K562 (cell line): ENCODE results near the gene ADGRD1. TPM values are rescaled to one million over a fixed set of nuclear protein-coding genes. Genes with fewer than 3 reads are reported as not detected.

Experiments used
- ATAC-seq: fragments of 200-7000 bp; cut with Tn5 transposase; 3 replicates; pipeline ENCODE4 v1.9.1; 2020; ENCODE audit warnings: moderate library complexity
- BruUV-seq: library from RNA; stranded (reverse); fragments of 400-500 nt; replicated peaks from 2 replicates; lab custom pipeline; 2021; lab: Mats Ljungman, UMichigan
- CTCF ChIA-PET: fragments of 300-600 bp; formaldehyde crosslinking; extraction: SDS; loops from one replicate; lab custom pipeline; 2021; ENCODE audit warnings: low intra/inter-chr PET ratio; lab: Yijun Ruan, JAX
- POLR2A ChIA-PET: fragments of 300-600, 350-650 bp; sonication (Branson Sonifier 250); formaldehyde crosslinking; extraction: SDS; loops from one replicate; lab custom pipeline; 2021; ENCODE audit warnings: antibody characterized with exemption, inconsistent platforms; lab: Yijun Ruan, JAX
- DNase-seq, 4 experiments: peaks; one replicate each; pipeline versions ENCODE4 v3.0.0 to v3.0.0-alpha.2; 2011 to 2018; ENCODE audit warnings: low spot score in 3 of 4, mixed read lengths in 3 of 4; ENCODE audit errors: extremely low read depth in 1 of 4
- FAIRE-seq: peaks from 2 replicates; lab custom pipeline; 2011; peaks lifted over from hg19 to GRCh38; lab: Jason Lieb, UNC
- H2AFZ ChIP-seq: 2 replicates; pipeline ENCODE4 v1.6.0; 2011; ENCODE audit warnings: low read depth, low read length, control low read depth, inconsistent platforms
- H3K27ac ChIP-seq: fragments of 200-600 bp; 3 replicates; pipeline ENCODE4 v1.8.0; 2011; ENCODE audit warnings: low read depth, mild to moderate bottlenecking, control low read depth, inconsistent platforms, low read length, moderate library complexity, mixed read lengths; ENCODE audit errors: extremely low read depth
- H3K27me3 ChIP-seq, 2 experiments: fragments of 300-600 bp in 1 of 2; 2 replicates in 1 of 2; 3 replicates in 1 of 2; pipeline versions ENCODE4 v1.6.0 to v1.8.0; 2011; ENCODE audit warnings: inconsistent platforms in 2 of 2, low read length in 2 of 2, mild to moderate bottlenecking in 1 of 2, mixed read lengths in 1 of 2, moderate library complexity in 1 of 2; ENCODE audit not compliant: control insufficient read depth in 2 of 2, insufficient read depth in 2 of 2
- H3K36me3 ChIP-seq: fragments of 300-600 bp; 3 replicates; pipeline ENCODE4 v1.8.0; 2011; ENCODE audit warnings: mild to moderate bottlenecking, low read length, inconsistent platforms; ENCODE audit not compliant: control insufficient read depth, insufficient read depth
- H3K4me1 ChIP-seq, 2 experiments: fragments of 200-600 bp in 1 of 2; replicated peaks in 1 of 2; 2 replicates in 1 of 2; 3 replicates in 1 of 2; pipeline versions ENCODE4 v1.5.1 to v1.8.0; 2011; ENCODE audit warnings: inconsistent platforms in 2 of 2, low read length in 2 of 2, mild to moderate bottlenecking in 1 of 2, mixed read lengths in 1 of 2, moderate library complexity in 1 of 2; ENCODE audit not compliant: control insufficient read depth in 2 of 2, insufficient read depth in 2 of 2
- H3K4me2 ChIP-seq: 2 replicates; pipeline ENCODE4 v1.6.1; 2011; ENCODE audit warnings: low read length, control low read depth, inconsistent platforms, mixed read lengths; ENCODE audit not compliant: insufficient read depth
- H3K4me3 ChIP-seq: fragments of 200-600 bp; sonication (generic), shearing (Covaris generic); 2 replicates; pipeline ENCODE4 v1.5.1; 2016; ENCODE audit warnings: control low read depth, inconsistent platforms
- H3K79me2 ChIP-seq: fragments of 200-600 bp; 3 replicates; pipeline ENCODE4 v1.8.0; 2011; ENCODE audit warnings: low read length, inconsistent platforms; ENCODE audit not compliant: control insufficient read depth, insufficient read depth
- H3K9ac ChIP-seq, 2 experiments: 2 replicates each; pipeline versions ENCODE4 v1.6.0 to v1.6.1; 2011; ENCODE audit warnings: low read depth in 2 of 2, low read length in 2 of 2, control low read depth in 1 of 2, inconsistent platforms in 1 of 2, mild to moderate bottlenecking in 1 of 2, mixed read lengths in 1 of 2; ENCODE audit not compliant: insufficient read depth in 1 of 2
- H3K9me1 ChIP-seq: one replicate; pipeline ENCODE4 v1.6.0; 2011; ENCODE audit warnings: inconsistent platforms, mild to moderate bottlenecking, low read length, moderate library complexity; ENCODE audit not compliant: control insufficient read depth, insufficient read depth
- H3K9me3 ChIP-seq: replicated peaks from 2 replicates; pipeline ENCODE4 v1.5.1; 2011; ENCODE audit warnings: low read depth, low read length, inconsistent platforms; ENCODE audit not compliant: control insufficient read depth, insufficient read depth
- H4K20me1 ChIP-seq: replicated peaks from 2 replicates; pipeline ENCODE4 v1.6.1; 2011; ENCODE audit warnings: low read length, inconsistent platforms, mixed read lengths; ENCODE audit not compliant: control insufficient read depth, insufficient read depth
- ARID1B ChIP-seq: fragments of 450-650 bp; IDR thresholded peaks from 2 replicates; pipeline ENCODE4 v1.6.1; 2016; ENCODE audit warnings: antibody characterized with exemption, mild to moderate bottlenecking, inconsistent platforms
- CREM ChIP-seq: IDR thresholded peaks from 2 replicates; pipeline ENCODE4 v1.6.1; 2014; ENCODE audit warnings: antibody characterized with exemption, low read depth
- CSDE1 ChIP-seq, 2 experiments: fragments of 450-650 bp; IDR thresholded peaks; 2 replicates each; pipeline ENCODE4 v1.6.1; 2016; ENCODE audit warnings: mild to moderate bottlenecking in 1 of 2
- HDAC6 ChIP-seq: IDR thresholded peaks from 2 replicates; pipeline ENCODE4 v1.6.1; 2012; ENCODE audit warnings: low read depth, mild to moderate bottlenecking, control low read depth, inconsistent platforms, low read length, moderate library complexity
- HIVEP1 ChIP-seq: fragments of 250-450 bp; sonication (Bioruptor Pico); IDR thresholded peaks from 2 replicates; pipeline ENCODE4 v1.4.0; 2020; ENCODE audit warnings: mild to moderate bottlenecking
- POLR2AphosphoS2 ChIP-seq: IDR thresholded peaks from 2 replicates; pipeline ENCODE4 v1.6.1; 2012; ENCODE audit warnings: low read length, improper control_type of control experiment
- WGBS: fragments of 100-300 bp; shearing (Covaris generic); methylation state at CpG from one replicate; pipeline ENCODE4 v1.1.6; 2016; ENCODE audit warnings: low coverage, mixed read lengths; ENCODE audit not compliant: insufficient coverage; ENCODE audit errors: missing lambda C conversion rate; 5-methylcytosine and 5-hydroxymethylcytosine counted together
- in situ Hi-C: fragments of 300-500 bp; cut with MboI; formaldehyde crosslinking; loops from 4 replicates; pipeline ENCODE4 v1.15.0; 2018; ENCODE audit warnings: inconsistent platforms, mixed read lengths
- intact Hi-C: fragments of 100-400 bp; cut with micrococcal nuclease; formaldehyde crosslinking; loops from 2 replicates; pipeline ENCODE4 v1.14.2; 2022
- polyA plus RNA-seq, 8 experiments: library from polyadenylated mRNA; depleted of rRNA in 4 of 8; stranded (reverse) in 5 of 8; unstranded in 3 of 8; fragments of >200 nt; fragmentation: Nextera tagmentation in 2 of 8; fragmentation: Illumina TruSeq in 1 of 8; extraction: Ambion mirVana in 2 of 8; extraction: Trizol in 1 of 8; gene quantifications; 2 replicates each; pipeline versions ENCODE4 v1.2.1 to v1.2.3, GENCODE V29; 2011 to 2014; ENCODE audit warnings: inconsistent platforms in 1 of 8, missing spikeins in 1 of 8
- total RNA-seq, 7 experiments: library from RNA; depleted of rRNA in 6 of 7; stranded (reverse); fragments of >200 nt in 6 of 7; fragmentation: Illumina TruSeq in 2 of 7; extraction: Trizol in 2 of 7; gene quantifications; 2 replicates each; pipeline versions ENCODE4 v1.2.1 to v1.2.3, GENCODE V29; 2011 to 2021; ENCODE audit warnings: low replicate concordance in 1 of 7
- TF ChIP-seq, protein P1 (sequence below): fragments of 250-450 bp; sonication (Bioruptor Pico); IDR thresholded peaks from 2 replicates; pipeline ENCODE4 v1.5.0; 2021

Gene ADGRD1
- total and polyA plus RNA-seq, 9 of the 15 experiments (the other 6 are each of a cell fraction or from before 2014, with no cell fraction given): 1.7 to 11.7 (median 3.3) TPM

- BruUV-seq: no TSS peak
- 10% methylated on average over 5 of the region's 5 CpGs for WGBS
- FAIRE-seq: no peak
- DNase-seq: no peak
- ATAC-seq: no peak
- H3K27me3 ChIP-seq: peaks cover 10 to 40% of the 10 kb centered on the region in 2 experiments; a peak in 4 of 5 replicates
- in situ Hi-C loops (no loop called here), intact Hi-C loops (no loop called here)
- H3K79me2 ChIP-seq: no peaks in the 10 kb centered on the region
- no peaks in the 10 kb centered on the region for H4K20me1 ChIP-seq
- H3K36me3 ChIP-seq: no peaks in the 10 kb centered on the region
- H3K9me3 ChIP-seq: no peaks in the 10 kb centered on the region
- no peak overlapping the region for H3K27ac ChIP-seq
- no peak overlapping the region for H3K4me3 ChIP-seq
- H3K9ac ChIP-seq: no peak overlapping the region
- ChIA-PET POLR2A (no interaction called here), CTCF (interaction anchor here (0.6 kb wide), 1 partner anchor 424 kb away, joined by 4 read pairs; no protein-coding TSS in a partner anchor)
- no peaks in the 10 kb centered on the region; a peak in 1 of 5 replicates for H3K4me1 ChIP-seq
- peaks cover 2% of the 10 kb centered on the region for H3K9me1 ChIP-seq
- no peak overlapping the region for H3K4me2 ChIP-seq
- TF ChIP-seq HDAC6 (no peak), CREM (no peak), HIVEP1 (CRISPR knock-in tag) (no peak), ARID1B (no peak), CSDE1 (IDR thresholded peaks at IDR 0.05) (no peak), POLR2AphosphoS2 (no peak)
- TF ChIP-seq, protein P1, sequence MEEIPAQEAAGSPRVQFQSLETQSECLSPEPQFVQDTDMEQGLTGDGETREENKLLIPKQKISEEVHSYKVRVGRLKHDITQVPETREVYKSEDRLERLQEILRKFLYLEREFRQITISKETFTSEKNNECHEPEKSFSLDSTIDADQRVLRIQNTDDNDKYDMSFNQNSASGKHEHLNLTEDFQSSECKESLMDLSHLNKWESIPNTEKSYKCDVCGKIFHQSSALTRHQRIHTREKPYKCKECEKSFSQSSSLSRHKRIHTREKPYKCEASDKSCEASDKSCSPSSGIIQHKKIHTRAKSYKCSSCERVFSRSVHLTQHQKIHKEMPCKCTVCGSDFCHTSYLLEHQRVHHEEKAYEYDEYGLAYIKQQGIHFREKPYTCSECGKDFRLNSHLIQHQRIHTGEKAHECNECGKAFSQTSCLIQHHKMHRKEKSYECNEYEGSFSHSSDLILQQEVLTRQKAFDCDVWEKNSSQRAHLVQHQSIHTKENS (CRISPR knock-in tag): no peak
- TF ChIP-seq, all 486 proteins: peak for 0
- H2AFZ ChIP-seq: no peak overlapping the region
These were observed 34.6 kb downstream of the ADGRD1 start for GRCh38 chr12:130988261-130988660.
